IPS DF 4.7 (cell line): Measurements from ENCODE around the gene TTLL12.

Source experiments
- DNase-seq: peaks from one replicate; pipeline ENCODE4 v3.0.0-alpha.2; 2013; ENCODE audit warnings: low spot score; ENCODE audit errors: extremely low read depth

The TTLL12 gene

DNA sequence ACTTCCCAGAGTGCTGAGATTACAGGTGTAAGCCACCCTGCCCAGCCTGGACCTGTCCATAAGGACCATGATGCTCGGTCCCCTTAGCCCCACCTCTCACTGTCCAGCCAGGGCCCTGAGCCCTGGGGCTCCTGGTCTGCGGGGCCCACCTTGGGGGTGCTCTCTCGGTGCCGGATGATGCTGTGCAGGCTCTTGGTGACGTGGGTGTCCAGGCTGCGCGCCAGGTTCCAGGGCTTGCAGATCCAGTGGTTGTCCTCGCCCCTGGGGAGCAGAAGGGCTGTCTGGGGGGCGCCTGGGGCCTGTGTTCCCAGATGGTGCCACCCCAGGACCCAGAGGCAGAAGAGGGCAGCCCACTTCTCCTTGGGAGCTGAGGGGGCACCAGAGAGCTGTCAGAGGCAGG, 13.4 kb downstream of the TTLL12 start:
- DNase-seq = no peak

DNA sequence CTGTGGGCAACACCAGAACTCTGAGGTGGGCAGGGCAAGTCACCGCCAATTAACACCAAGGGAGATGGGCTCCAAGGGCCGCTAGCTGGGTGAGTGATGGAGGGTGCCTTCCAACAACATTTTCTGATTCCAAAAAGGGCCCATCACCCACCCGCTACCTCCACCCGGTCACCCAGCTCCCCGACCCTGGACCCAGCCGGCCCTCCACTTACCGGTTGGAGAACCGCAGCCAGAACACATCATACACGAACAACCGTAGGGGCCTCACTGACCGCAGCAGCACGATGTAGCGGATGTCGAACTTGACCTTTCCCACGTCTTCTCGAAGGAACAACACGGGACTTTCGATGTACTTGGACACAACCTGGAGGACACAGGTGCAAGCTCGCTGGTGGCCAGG, 14.7 kb downstream of the TTLL12 start:
- DNase-seq = no peak

DNA sequence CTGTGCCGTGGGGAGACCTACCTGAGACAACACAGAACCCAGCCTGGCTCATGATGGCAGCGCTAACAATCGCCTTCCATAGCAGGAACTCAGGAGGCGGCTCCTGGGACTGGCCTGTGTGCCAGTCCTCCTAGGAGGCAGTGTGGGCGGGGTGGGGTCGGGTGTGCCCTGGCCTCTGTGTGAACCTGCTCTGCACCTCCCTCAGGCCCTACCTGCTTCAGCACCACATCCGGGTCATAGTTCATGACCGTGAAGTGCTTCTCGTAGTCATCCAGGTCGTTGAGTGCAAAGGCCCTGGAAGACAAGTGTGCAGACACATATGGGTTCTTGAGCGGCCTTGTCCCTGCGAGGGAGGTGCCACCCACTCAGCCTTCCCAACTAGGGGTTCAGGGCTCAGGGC, 15.3 kb downstream of the TTLL12 start:
- no peak for DNase-seq

DNA sequence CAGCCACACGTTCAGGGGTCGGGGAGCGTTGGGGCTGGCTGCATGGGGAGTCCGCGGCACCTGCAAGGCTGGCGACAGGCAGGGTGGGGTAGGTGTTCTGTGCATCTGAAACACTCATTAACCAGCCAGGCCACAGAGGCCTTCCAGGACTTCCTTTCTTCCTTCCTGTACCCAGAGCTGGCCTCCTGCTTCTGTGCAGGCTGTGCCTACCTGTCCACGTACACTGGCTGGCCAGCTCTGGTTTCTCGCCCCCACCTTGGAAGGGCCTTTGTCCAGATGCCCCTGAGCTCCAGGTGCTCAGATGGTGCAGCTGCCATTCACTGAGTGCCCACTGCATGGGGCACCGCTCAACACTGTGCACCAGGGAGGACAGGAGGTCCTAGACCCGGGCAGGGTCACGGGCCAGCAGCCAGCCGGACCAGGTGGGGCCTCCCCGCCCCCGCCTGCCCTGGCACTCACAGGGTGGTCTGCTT, 15.9 kb downstream of the TTLL12 start:
- DNase-seq = no peak

DNA sequence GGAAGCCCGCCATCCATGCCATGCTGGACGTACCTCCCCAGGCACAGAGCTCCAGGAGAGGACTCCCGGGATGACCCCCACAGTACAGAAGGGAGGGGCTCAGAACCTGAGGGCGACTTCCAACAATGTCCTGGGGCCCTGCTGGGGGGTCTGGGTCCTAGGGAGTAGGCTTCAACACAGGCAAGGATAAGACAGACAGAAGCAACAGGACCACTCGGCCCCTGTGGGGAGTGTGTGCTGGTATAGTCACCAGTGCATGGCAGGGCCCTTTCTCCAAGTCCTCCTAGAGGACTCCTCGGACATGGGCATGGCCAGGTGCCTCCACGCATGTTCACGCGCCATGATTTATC, 16.8 kb downstream of the TTLL12 start:
- no peak for DNase-seq

DNA sequence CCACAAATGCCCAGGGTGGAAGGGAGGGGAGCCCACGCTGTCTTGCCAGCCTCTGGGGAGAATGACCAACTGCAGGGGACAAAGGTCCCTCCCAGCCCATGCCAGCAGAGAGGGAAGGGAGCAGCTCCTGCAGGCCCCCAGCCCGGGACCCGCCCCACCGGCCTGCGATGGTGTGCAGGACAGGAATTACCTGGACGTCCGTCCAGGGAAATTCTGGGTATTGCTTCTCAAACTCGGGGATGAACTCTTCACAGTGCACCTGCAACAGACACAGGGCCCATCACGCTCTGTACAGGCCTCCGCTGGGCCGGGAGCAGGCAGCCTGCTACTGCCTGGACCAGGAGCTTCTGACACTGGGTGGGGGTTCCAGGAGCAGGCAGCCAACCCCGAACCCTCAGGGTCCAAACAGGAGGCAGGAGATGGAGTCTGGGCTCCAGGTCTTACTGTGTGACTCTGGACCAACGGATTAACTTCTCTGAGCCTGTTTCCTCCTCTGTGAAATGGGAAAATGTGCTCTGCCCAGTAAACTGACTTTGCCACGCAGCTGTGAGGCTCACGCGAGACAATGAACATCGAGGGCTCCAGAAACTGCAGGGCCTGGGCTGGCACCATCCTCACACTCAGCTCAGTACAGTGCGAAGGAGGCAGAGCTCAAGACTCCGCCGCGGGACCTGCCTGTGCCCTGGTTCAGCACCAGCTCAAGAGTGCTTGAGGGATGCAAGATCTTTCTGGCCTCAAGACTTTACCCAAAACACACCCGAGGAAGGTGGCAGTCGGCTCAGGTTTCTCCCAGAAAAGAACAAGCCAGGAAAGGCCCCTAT, 17.4 kb downstream of the TTLL12 start:
- DNase-seq = no peak

DNA sequence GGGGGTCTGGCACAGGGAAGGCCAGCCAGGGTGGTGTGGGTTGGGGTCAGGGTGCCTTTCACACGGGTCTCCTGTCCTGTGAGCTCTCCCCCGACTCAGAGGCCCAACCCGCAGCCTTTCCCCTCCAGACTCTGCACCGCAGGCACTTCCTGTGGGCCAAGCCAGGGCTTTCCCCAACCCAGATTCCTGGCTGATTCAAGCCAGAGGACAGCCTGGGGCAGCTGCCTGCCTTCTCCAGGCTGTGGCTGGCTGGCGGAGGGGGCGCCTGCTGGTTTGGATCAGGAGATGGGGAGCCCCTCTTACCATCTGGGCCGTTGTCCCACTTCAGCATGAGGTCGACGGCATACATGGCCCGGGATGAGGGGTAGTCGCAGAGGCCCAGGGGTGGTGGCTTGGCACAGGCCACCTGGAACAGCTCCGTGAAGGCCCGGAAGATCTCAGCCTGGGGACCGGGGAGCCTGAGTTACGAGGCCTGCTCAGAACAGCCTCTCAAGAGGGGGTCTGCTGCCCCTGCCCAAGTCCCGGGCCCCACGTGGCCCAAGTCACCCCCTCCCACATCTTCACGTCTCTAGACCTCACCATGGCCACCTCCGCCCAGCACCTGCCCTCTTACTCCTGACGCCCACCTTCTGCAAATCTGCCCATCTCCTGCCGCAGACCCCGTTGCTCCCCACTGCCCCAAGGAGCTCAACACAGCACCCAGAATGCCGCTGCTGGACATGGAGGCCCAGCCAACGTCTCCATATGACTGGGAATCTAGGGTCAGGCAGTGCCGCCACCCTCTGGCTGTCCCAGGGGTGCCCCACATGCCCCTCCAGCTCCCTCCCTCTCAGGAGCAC, 18.2 kb downstream of the TTLL12 start:
- no peak for DNase-seq

DNA sequence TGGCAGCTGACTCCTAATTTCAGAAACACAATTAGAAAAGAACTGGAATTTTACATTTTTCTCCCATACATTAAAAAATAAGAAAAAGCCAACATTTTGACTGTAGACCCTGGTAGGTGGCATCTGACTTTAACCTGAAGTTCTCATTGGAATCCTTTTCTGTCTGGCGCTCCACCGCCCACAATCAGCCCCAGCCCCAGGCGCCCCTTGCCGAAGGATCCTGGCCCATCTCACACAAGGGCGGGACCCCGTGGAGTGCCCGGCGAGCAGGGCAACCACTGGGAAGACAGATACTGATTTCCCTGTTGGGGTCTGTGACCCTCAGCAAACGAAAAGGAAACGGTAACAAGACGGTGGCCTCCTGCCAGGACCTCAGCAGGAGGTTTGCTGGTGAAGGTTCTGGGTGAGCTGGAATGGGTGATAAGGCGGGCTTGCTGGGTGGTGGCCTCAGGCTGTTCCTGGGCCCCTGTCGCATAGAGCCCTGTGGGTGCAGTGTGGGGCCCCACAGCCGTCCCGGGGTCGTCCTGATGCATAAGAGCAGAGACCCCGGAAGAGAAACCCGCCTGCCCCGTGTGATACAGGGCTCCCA, 19.8 kb downstream of the TTLL12 start:
- no peak for DNase-seq

DNA sequence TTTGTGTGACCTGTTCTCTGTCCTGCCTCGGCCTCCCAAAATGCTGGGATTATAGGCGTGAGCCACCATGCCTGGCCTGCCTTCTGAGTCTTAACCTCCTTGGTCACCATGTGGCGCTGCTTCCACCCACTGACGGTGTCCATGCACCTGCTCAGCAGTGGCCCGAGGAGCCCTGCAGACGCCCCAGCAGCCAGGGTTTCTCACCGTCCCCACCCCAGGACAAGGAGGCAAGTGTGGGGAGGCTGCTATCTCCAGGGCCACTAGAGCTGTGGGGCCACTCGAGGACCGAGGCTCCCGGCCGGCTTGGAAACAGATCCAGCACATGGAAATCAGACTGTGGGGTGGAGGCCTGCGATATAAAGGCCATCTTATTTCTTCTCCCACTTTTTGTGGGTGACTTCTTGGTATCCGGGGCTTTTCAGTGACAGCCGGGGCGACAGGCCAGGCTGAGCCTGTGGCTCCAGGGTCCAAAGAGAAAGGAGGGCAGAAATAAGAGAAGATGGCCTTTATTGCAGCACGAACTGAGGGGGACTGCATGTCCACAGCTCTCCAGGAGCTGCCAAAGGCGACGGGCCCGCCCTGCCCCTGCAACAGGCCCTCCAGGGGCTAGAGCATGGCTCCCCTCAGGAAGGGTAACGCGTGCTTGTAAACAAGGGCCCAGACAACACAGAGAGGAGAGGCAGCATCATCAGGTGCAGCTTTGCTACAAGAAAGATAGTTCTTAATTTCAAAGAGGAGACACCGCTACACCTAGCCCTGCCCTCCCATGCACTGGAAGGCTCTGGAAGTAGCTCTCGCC, 20.6 kb downstream of the TTLL12 start:
- DNase-seq = no peak

DNA sequence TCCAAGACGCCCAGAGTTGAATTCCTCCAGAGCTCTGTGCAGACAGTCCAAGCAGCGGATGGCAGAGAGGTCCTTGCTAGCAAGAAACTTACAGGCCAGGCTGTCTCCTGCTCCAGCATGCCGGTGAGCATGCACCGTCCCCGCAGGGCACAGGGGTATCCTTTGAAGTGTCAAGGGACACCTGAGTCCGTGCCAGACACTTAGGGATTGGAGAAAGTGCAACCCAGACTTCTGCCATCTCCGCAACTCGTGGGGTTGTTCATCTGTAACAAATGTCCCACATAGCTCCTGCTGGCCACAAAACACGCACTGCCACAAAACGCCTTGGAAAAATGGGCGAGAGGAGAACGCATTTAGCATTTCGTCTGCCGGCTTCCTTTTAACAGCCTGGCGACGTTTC, 22.3 kb downstream of the TTLL12 start:
- no peak for DNase-seq

DNA sequence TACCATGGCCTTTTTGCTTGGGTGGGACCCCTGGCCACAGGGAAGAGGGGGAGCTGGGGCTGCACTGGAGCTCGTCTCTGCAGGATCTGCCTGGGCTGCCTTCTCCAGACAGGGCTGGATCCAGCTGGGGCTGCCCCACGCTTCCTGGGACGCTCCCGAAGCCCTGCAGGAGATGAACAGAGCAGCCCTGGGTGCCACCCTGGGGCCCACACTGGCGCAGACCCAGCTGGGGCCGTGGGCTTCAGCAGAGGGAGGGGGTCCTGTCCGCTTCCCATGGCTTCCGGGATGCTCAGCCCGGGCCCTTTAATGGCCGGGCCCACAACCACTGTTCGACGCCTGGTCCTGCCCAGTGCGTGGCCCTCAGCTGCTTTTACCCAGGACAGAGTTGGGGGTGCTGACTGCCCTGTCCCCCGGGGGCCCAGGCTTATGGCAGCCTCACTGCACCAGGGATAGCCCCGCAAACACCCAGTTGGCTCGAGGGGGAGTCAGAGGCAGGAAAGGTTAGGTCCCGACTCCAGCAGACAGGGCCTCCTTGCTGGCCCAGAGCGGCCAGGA, 23.6 kb downstream of the TTLL12 start:
- DNase-seq = no peak

DNA sequence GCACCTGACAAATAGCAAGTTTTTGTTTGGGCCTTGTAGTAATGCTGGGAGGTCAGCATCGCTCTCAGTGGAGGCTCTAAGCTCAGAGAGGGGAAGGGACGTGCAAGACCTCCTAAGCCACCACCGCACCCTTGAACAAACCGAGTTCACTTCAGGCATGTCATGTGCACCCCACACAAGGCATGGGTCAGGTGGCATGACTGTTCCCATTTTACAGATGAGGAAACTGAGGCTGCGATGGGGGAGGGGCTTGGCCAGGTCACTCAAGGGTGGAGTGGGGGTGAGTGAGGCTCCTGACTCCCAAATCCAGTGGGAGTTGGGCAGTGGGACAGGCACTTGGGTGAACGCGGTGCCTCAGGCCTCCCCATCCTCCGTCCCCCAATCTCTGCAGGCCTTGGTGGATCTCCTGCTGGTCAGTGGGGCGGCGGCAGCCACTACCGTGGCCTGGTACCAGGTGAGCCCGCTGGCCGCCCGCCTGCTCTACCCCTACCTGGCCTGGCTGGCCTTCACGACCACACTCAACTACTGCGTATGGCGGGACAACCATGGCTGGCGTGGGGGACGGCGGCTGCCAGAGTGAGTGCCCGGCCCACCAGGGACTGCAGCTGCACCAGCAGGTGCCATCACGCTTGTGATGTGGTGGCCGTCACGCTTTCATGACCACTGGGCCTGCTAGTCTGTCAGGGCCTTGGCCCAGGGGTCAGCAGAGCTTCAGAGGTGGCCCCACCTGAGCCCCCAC, 24.4 kb downstream of the TTLL12 start:
- no peak for DNase-seq

DNA sequence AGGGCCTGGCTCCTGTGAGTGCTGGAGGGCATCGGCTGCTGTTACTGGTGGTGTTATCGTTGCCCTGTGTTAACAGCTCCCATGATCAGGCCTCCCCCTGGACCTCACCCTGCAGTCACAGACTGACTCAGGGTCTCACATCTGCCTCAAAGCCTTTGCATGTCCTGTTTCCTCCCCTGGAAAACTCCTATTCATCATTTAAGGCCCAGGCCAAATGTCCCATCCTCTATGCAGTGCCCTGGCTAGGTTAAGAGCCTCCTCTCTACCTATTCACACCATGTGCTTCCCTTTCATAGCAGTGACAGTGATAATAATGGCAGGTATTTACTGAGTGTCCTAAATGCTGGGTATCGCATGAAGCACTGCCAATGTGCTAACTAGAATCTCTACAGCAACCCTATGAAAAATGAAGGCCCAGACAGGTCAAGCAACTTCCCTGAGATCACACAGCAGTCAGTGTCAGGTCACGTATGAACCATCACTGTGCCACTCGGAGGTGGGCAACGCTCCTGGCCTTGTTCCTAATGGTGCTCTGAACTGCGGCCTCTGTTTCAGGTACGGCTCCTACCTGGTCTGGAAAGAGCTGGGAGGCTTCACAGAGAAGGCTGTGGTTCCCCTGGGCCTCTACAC, 26.3 kb downstream of the TTLL12 start:
- no peak for DNase-seq

DNA sequence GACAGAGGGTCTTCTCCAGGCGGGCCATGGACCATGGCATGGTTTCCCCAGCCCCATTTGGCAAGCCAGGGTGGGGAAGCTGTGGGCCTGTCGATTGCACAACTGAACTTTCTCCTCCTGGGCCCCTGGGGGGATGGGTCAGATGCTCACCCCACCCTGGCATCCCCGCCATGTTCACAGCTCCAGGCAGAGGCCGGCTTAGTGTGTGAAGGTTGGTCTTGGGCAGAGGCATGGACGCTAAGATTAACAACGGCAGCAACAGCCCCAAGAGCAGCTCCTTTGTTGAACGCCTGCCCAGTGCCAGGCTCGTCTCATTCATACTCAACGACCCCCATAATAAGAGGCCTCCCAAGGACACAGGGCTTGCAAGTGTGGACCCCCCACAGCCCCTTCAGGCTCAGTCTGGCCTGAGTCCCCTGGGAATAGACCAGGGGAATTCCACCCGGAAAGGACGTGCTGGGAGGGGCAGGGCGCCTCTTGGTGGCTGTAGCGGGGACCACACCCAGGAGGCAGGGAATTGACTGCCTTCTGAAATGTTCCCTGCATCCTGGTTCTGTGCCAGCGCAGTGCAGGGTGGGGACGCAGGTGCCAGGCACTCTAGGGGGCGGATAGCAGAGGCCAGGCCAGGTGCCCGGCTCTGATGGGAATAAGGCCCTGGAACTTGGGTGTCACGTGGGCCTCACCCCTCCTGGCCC, 27.3 kb downstream of the TTLL12 start:
- no peak for DNase-seq

DNA sequence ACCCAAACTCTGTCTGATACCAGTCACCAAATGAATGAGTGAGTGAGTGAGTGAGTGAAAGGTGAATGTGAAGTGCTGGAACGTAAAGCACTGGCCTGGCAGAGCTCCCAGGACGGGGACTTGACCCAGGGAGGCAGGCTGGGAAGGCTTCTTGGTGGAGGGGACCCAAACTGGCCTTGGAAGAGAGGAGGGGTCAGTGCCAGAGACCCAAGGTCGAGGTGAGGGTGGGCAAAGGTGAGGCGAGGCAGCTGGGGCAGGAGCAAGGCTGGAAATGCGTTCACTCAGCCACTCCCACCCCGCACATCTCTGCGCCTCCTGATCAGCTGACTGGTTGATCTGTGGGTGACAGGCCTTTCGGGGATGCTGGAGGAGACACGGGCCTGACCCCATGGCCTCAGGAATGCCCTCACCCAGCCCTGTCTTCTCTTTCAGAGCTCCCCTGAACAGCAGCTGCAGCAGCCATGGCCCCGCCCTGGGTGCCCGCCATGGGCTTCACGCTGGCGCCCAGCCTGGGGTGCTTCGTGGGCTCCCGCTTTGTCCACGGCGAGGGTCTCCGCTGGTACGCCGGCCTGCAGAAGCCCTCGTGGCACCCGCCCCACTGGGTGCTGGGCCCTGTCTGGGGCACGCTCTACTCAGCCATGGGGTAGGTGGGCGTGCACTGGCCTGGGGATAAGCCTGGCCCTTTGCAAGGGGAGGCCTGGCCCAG, 28.0 kb downstream of the TTLL12 start:
- DNase-seq = no peak

DNA sequence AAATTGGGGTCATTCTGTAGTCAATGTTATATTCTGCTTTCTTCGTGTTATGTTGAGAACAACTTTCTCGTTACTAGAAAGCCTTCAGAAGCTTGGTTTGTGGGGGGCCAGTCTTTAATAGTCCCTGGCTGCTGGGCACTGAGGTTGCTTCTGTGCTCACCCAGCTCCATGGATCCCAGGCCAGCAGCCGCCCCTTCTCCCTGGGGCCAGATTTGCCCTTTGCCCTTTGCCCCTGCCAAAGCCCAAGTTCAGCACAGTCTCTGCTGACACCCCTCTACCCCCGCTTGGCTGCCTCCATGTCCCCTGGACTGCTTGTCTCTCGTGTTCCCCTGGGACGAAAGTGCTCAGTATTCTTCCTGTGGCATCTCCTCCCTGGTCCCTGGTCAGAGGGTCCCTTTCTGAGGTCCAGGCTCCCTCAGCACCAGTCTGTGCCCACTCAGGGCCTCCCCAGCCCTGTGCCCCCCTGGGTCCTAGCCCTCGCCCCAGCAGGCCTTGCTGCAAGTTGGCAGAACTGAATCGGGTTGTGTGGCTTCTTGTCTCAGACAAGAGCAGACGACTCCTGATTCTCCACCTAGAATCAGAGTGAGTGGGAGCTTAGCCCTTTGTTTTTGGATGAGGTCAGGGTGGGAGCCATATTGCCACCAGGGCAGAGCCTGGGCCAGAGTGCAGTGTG, 28.9 kb downstream of the TTLL12 start:
- DNase-seq = no peak

DNA sequence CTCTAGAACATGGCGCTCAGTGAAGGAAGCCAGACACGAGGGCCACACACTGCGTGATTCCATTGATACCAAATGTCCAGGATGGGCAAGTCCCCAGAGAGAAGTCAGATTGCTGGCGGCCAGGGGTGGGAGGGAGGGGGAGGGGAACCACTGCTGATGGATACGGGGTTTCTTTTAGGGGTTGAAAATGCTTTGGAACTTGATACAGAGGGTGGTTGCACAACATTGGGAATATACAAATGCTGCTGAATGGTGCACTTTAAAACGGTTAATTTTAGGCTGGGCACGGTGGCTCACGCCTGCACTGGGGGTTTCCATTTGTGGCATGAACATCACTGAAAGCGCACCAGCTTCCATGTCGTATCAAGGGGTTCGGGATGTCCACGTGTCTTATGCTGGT, 30.5 kb downstream of the TTLL12 start:
- no peak for DNase-seq

DNA sequence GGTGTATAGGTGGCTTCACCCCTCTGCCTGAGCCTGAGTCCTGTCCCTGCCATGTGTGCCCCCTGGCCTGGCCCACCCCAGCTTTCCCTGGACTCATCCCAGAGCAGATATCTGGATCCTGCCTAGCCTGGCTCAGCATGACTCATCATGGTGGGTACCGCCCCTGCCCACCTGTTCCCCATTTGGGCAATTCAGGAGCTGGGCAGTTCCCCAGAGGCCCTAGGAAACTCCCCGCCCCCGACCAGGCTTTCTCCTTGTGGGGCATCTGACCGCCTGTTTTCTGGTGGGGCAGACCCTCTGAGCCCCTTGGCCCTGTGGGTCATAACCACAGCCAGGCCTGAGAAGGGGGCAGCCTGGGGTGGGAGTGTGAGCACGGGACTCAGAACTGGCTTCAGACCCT, 31.1 kb downstream of the TTLL12 start:
- DNase-seq = no peak
